SK-N-SH (cell line): ENCODE results near the gene IGFL1. TPM values are rescaled to one million over a fixed set of nuclear protein-coding genes. Genes with fewer than 3 reads are reported as not detected.

Experiments
- polyA plus RNA-seq, 3 experiments: library from polyadenylated mRNA; depleted of rRNA; stranded (reverse); fragments of >200 nt; gene quantifications; 2 replicates each; pipeline ENCODE4 v1.2.3, GENCODE V29; 2012

The IGFL1 gene
- polyA plus RNA-seq, 1 of the 3 experiments (the other 2 are of a cell fraction): not detected

Other genes starting within 250 kb of the IGFL1 start
- gene CCDC61, start 234.3 kb upstream of the IGFL1 start, polyA plus RNA-seq (2012; rRNA removed): 6.8 and 7.6 TPM in 2 replicates
- gene PGLYRP1, start 206.7 kb upstream of the IGFL1 start, polyA plus RNA-seq (2012; rRNA removed): not detected in 2 replicates
- gene IGFL4, start 188.7 kb upstream of the IGFL1 start, polyA plus RNA-seq (2012; rRNA removed): not detected in 2 replicates
- gene IGFL3, start 105.1 kb upstream of the IGFL1 start, polyA plus RNA-seq (2012; rRNA removed): not detected in 2 replicates
- 0.21 and 0.23 TPM in 2 replicates for gene IGFL2, start 81.5 kb upstream of the IGFL1 start, polyA plus RNA-seq (2012; rRNA removed)
- 0.92 and 0.96 TPM in 2 replicates for gene HIF3A, start 67.3 kb downstream of the IGFL1 start, polyA plus RNA-seq (2012; rRNA removed)
- gene PPP5C, start 117.3 kb downstream of the IGFL1 start, polyA plus RNA-seq (2012; rRNA removed): 131 and 162 TPM in 2 replicates
- 0.03 TPM in 1 of 2 replicates, not detected in the other for gene CCDC8, start 183.8 kb downstream of the IGFL1 start, polyA plus RNA-seq (2012; rRNA removed)
- 1.3 and 1.6 TPM in 2 replicates for gene PNMA8C, start 199.2 kb downstream of the IGFL1 start, polyA plus RNA-seq (2012; rRNA removed)
- 10.2 and 13.8 TPM in 2 replicates for gene PNMA8A, start 241.8 kb downstream of the IGFL1 start, polyA plus RNA-seq (2012; rRNA removed)